ENCODE data around the gene THAP10. TPM values are rescaled to one million over a fixed set of nuclear protein-coding genes. Genes with fewer than 3 reads are reported as not detected.
"Not testable (repeated sequence)": the region's sequence is repeated elsewhere in the genome, so short reads cannot be mapped to it uniquely, and the experiment has no call there.

The THAP10 gene
- total RNA-seq, 1 donor from 2014 or later: 3.1 TPM

DNA sequence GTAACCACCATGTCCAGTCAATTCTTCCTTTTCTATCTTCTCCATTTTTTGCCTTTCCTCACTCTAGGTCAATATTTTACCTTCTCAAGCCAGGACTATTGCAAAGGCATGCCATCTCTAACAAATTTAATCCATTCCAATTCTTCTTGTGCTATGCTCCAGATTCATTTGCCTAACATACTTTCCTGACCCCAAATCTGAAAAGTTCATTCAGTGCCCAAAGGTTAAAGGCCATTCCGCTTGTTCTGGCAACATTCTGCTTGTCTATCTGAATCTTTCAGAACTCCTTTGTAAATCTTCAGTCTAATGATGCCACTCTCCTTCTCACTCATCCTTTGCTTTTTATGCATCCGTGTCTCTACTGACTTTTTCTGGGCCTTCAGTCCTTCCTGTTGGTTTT is 15.6 kb downstream of the THAP10 start:
- DNase-seq (ENCODE audit: low spot score in 2 of 2): no peak
- no peaks in the 10 kb centered on the region for H3K9me3 ChIP-seq
- H3K4me1 ChIP-seq: no peaks in the 10 kb centered on the region
- H3K4me3 ChIP-seq: no peak overlapping the region
- H3K36me3 ChIP-seq: peaks cover 0 to under 1% of the 10 kb centered on the region in 2 donors
- no peaks in the 10 kb centered on the region for H3K27me3 ChIP-seq
- H3K27ac ChIP-seq: no peak overlapping the region
- no peak for TF ChIP-seq CTCF (IDR thresholded peaks at IDR 0.05)
- intact Hi-C loops (cut with DNase I): loop anchor here (5.0 kb wide), 1 partner anchor 194 kb away; no protein-coding TSS in a partner anchor

DNA sequence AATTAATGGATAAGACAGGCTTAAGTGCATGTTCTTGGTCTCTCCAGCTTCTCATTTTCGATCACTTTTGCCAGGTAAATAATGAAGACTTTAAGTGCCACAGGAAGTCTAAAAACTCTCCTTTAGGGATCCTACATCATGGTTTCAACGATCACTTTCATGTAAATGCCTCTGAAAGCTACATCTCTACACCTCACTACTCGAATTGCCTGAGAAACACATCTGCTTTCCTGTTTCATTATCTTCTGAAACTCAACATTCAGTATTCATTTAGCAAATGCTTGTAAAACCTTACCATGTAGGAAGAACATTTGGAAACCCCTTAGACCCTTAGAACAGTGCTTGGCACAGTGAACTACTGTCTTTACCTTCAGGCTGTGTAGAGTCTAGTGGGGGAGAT is 16.2 kb downstream of the THAP10 start:
- intact Hi-C loops (cut with DNase I): loop anchor here (5.0 kb wide), 1 partner anchor 194 kb away; no protein-coding TSS in a partner anchor
- Histone ChIP-seq H3K4me3 (no peak overlapping the region), H3K27me3 (no peaks in the 10 kb centered on the region), H3K27ac (no peak overlapping the region), H3K4me1 (no peaks in the 10 kb centered on the region), H3K9me3 (no peaks in the 10 kb centered on the region), H3K36me3 (no peaks in the 10 kb centered on the region)
- DNase-seq (ENCODE audit: low spot score in 2 of 2): no peak
- no peak for TF ChIP-seq CTCF (IDR thresholded peaks at IDR 0.05)

DNA sequence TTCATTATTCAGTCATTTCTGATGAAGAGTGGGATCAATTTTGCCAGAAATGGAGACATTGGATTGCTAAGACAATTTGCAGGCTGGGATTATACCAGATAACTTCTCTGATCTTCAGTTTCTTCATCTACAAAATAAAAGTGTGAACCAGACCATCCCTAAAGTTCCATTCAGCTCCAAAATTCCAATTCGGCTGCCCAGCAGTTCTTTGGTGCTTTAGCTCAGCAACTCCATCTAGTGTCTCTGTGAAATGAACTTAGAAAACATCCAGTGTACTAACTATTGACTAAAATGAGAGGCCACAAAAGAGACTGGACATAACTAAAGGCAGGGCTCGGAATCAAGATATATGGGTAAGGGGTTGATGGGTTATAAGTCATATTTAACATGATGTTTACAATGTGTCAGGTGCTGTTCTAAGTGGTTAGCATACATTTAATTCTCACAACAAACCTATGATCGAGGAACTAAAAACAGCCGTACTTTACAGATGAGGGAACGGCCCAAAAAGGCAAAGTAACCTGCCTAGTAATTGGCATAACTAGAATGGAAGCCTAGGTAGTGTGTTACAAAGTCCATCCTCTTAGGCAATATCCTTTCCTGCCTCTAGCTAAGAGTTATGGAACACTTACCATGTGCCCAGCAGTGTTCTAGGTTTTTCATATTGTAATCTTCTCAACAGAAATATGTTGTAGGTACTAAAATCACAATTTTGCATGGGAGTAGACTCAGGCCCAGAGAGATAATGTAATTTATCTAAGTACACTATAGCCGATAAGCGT is 17.0 kb downstream of the THAP10 start:
- TF ChIP-seq CTCF (IDR thresholded peaks at IDR 0.05): peak; percentile 53 to 76 (median 57)
- Histone ChIP-seq H3K36me3 (no peaks in the 10 kb centered on the region), H3K9me3 (no peaks in the 10 kb centered on the region), H3K27me3 (no peaks in the 10 kb centered on the region), H3K27ac (no peak overlapping the region), H3K4me3 (no peak overlapping the region), H3K4me1 (peaks cover 0 to 2% of the 10 kb centered on the region in 2 donors)
- no peak for DNase-seq (ENCODE audit: low spot score in 2 of 2)
- intact Hi-C loops (cut with DNase I): loop anchor here (1.0 to 5.0 kb wide), 2 partner anchors 50 to 193 kb away; no protein-coding TSS in a partner anchor

DNA sequence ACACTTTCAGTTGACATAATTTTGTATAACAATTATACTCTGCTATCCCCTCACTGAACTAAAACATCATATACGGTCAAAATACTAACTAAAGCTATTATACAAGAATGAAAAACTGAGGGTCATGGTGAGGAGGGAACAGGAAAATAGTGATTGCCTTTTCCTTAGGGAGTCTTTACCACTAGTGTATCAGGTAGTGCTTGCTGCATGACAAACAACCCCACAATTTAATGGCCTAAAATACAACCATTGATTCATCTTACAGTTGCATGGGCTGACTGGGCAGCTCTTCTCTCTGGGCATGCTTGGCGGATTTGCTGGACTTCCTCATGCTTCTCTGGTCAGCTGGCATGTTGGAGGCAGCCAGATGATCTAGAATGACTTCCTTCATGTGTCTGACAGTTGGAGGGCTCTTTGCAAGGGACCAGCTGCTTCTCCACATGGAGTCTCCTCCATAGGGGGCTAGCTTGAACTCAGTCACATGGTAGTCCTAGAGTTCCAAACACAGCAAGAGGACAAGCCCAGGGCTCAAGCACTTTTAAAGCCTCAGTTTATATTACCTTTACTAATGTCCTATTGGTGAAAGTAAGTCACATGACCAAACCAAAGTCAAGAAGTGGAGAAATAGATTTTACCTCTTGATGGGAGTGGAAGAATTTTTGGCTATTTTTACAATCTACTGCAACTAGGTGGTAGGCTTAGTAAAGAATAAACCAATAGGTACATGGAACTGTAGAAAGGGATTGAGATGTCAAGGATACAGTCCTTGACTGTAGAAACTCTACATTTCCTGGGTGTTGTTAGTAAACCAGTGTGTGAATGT is 18.8 kb downstream of the THAP10 start:
- intact Hi-C loops (cut with DNase I): no loop called here
- Histone ChIP-seq H3K9me3 (no peaks in the 10 kb centered on the region), H3K4me3 (no peak overlapping the region), H3K27ac (no peak overlapping the region), H3K4me1 (peaks cover 0 to 6% of the 10 kb centered on the region in 2 donors), H3K36me3 (no peaks in the 10 kb centered on the region), H3K27me3 (no peaks in the 10 kb centered on the region)
- no peak for TF ChIP-seq CTCF (IDR thresholded peaks at IDR 0.05)
- no peak for DNase-seq (ENCODE audit: low spot score in 2 of 2)

GRCh38 chr15:70871490-70871889 is 20.7 kb downstream of the THAP10 start:
- H3K4me3 ChIP-seq; DNase-seq (ENCODE audit: low spot score in 2 of 2); intact Hi-C loops (cut with DNase I); H3K9me3 ChIP-seq; H3K27me3 ChIP-seq; H3K36me3 ChIP-seq; H3K27ac ChIP-seq; H3K4me1 ChIP-seq: not testable (repeated sequence)

- intact Hi-C loops (cut with DNase I): no loop called here
- Histone ChIP-seq H3K27ac (no peak overlapping the region), H3K4me1 (peaks cover 0 to 6% of the 10 kb centered on the region in 2 donors), H3K4me3 (no peak overlapping the region), H3K9me3 (no peaks in the 10 kb centered on the region), H3K36me3 (no peaks in the 10 kb centered on the region), H3K27me3 (no peaks in the 10 kb centered on the region)
- no peak for DNase-seq (ENCODE audit: low spot score in 2 of 2)
- no peak for TF ChIP-seq CTCF (IDR thresholded peaks at IDR 0.05)
Measured at GRCh38 chr15:70870051-70870450, 22.2 kb downstream of the THAP10 start.

Measured in ascending aorta (tissue), 2 donors.